GM12878 (cell line): Measurements from ENCODE around the gene UBE2G2. TPM values are rescaled to one million over a fixed set of nuclear protein-coding genes. Genes with fewer than 3 reads are reported as not detected.

Experiments
- BHLHE40 ChIP-seq, 2 experiments: fragments of 450-650 bp in 1 of 2; IDR thresholded peaks; 2 replicates each; pipeline ENCODE4 v1.6.1; 2011 to 2017; ENCODE audit warnings: low read depth in 2 of 2, borderline replicate concordance in 1 of 2, improper control_type of control experiment in 1 of 2, low read length in 1 of 2, mild to moderate bottlenecking in 1 of 2
- BRCA1 ChIP-seq: IDR thresholded peaks from 2 replicates; pipeline ENCODE4 v1.6.1; 2011; ENCODE audit warnings: low read depth, low read length, improper control_type of control experiment
- KDM1A ChIP-seq: fragments of 200-600 bp; sonication (generic); IDR thresholded peaks from 2 replicates; pipeline ENCODE4 v1.6.1; 2016; ENCODE audit warnings: borderline replicate concordance
- MTA2 ChIP-seq: fragments of 450-650 bp; IDR thresholded peaks from 2 replicates; pipeline ENCODE4 v1.6.1; 2016; ENCODE audit warnings: low read depth, mild to moderate bottlenecking, moderate library complexity
- PAX5 ChIP-seq: IDR thresholded peaks from 2 replicates; pipeline ENCODE4 v1.6.1; 2011; ENCODE audit warnings: low read depth, low read length, borderline replicate concordance
- PML ChIP-seq: IDR thresholded peaks from 2 replicates; pipeline ENCODE4 v1.6.1; 2012; ENCODE audit warnings: low read length, inconsistent platforms
- RBBP5 ChIP-seq: fragments of 200-600 bp; sonication (generic); conservative IDR thresholded peaks from 2 replicates; pipeline ENCODE4 v1.6.1; 2016
- SREBF2 ChIP-seq: IDR thresholded peaks from 2 replicates; pipeline ENCODE4 v1.6.1; 2012; ENCODE audit warnings: mild to moderate bottlenecking, low read length
- SUPT20H ChIP-seq: IDR thresholded peaks from 2 replicates; pipeline ENCODE4 v1.6.1; 2011; ENCODE audit warnings: low read depth, mild to moderate bottlenecking, low read length, moderate library complexity, borderline replicate concordance; ENCODE audit not compliant: control insufficient read depth
- SUZ12 ChIP-seq: fragments of 200-600 bp; sonication (generic); IDR thresholded peaks from one replicate; pipeline ENCODE4 v1.6.1; 2018; ENCODE audit warnings: antibody characterized with exemption, mild to moderate bottlenecking; ENCODE audit not compliant: unreplicated experiment
- TCF12 ChIP-seq: IDR thresholded peaks from 2 replicates; pipeline ENCODE4 v1.6.1; 2011; ENCODE audit warnings: low read depth, mild to moderate bottlenecking, low read length
- YY1 ChIP-seq: IDR thresholded peaks from 2 replicates; pipeline ENCODE4 v1.6.1; 2011; ENCODE audit warnings: low read depth, mild to moderate bottlenecking, low read length
- ZNF24 ChIP-seq: fragments of 450-650 bp; IDR thresholded peaks from 2 replicates; pipeline ENCODE4 v1.6.1; 2017; ENCODE audit warnings: antibody characterized with exemption, mild to moderate bottlenecking
- polyA plus RNA-seq, 11 experiments: library from polyadenylated mRNA; depleted of rRNA in 4 of 11; unstranded in 6 of 11; stranded (reverse) in 5 of 11; fragments of >200 nt; fragmentation: Nextera tagmentation in 4 of 11; fragmentation: Illumina TruSeq in 1 of 11; extraction: Ambion mirVana in 4 of 11; extraction: Trizol in 1 of 11; gene quantifications; 1 replicate in 1 of 11; 2 replicates in 10 of 11; pipeline versions ENCODE4 v1.2.1 to v1.2.3, GENCODE V29; 2011 to 2016; ENCODE audit warnings: inconsistent platforms in 2 of 11, missing spikeins in 2 of 11, low read depth in 1 of 11
- total RNA-seq, 4 experiments: library from RNA; depleted of rRNA in 3 of 4; stranded (reverse); fragments of >200 nt in 3 of 4; fragmentation: Illumina TruSeq in 1 of 4; extraction: Trizol in 1 of 4; gene quantifications; 2 replicates each; pipeline versions ENCODE4 v1.2.1 to v1.2.3, GENCODE V29; 2013 to 2021
- TF ChIP-seq, protein P1 (sequence below): fragments of 450-650 bp; conservative IDR thresholded peaks from 2 replicates; pipeline ENCODE4 v1.6.1; 2017; ENCODE audit warnings: mild to moderate bottlenecking, moderate library complexity
- TF ChIP-seq, protein P2 (sequence below): fragments of 450-650 bp; formaldehyde crosslinking; IDR thresholded peaks from 2 replicates; pipeline ENCODE4 v1.5.0; 2022; ENCODE audit warnings: mild to moderate bottlenecking, missing genetic modification characterization
- TF ChIP-seq, protein P3 (sequence below): fragments of 450-650 bp; formaldehyde crosslinking; IDR thresholded peaks from 2 replicates; pipeline ENCODE4 v1.4.0; 2020; ENCODE audit warnings: mild to moderate bottlenecking, moderate library complexity
- TF ChIP-seq, protein P4 (sequence below): fragments of 450-650 bp; IDR thresholded peaks from 2 replicates; pipeline ENCODE4 v1.6.1; 2017; ENCODE audit warnings: mild to moderate bottlenecking, low read depth, inconsistent platforms; ENCODE audit not compliant: poor library complexity, severe bottlenecking

UBE2G2 gene
- total and polyA plus RNA-seq, 10 of the 15 experiments (the other 5 are each of a cell fraction or from before 2014, with no cell fraction given) = 27.0 to 139 (median 75.9) TPM

DNA sequence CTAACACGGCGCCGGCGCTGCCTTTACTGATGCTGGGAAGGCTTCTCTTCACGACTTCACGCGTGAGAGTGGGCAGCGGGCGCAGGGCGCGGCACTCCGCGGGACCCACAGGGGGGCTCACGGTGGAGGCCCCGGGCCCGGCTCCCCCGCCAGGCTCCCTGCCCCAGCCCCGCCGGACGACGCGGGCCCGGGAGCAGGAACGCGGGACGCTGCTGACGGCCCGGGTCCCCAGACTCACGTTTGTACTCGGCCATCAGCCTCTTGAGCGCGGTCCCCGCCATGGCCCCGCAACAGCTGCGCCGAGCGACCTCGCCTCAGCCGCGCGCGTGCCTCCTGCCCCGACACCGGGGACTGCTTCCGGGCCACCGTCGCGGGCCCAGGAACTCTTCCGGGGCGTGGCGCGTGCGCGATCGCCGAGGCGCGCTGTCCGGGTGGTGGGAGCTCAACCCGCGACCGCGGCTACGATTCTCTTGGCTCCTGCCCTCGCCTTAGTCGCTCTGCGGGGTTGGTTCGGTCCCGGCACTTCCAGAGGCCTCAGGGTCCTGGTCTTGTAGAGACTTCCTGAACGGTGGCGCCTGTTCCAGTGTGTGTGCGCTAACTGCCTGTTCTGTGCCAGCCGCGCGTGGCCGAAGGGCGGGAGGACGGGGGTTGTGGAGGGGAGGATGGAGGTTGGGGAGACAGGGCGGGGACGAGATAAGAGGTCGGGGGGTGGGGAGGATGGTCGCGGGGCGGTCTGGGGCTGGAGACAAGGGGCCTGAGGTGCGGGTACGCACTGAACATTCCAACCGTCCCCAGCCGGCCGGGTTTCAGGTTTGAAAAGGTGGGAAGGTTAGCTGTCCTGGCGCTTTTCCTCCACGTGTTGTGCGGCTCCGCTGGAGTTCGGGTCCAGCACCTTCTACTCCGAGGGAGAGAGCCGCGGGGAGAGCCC lies at the start of gene UBE2G2 (continued):
- TF ChIP-seq, protein P1, sequence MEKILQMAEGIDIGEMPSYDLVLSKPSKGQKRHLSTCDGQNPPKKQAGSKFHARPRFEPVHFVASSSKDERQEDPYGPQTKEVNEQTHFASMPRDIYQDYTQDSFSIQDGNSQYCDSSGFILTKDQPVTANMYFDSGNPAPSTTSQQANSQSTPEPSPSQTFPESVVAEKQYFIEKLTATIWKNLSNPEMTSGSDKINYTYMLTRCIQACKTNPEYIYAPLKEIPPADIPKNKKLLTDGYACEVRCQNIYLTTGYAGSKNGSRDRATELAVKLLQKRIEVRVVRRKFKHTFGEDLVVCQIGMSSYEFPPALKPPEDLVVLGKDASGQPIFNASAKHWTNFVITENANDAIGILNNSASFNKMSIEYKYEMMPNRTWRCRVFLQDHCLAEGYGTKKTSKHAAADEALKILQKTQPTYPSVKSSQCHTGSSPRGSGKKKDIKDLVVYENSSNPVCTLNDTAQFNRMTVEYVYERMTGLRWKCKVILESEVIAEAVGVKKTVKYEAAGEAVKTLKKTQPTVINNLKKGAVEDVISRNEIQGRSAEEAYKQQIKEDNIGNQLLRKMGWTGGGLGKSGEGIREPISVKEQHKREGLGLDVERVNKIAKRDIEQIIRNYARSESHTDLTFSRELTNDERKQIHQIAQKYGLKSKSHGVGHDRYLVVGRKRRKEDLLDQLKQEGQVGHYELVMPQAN = peak; percentile 97
- TF ChIP-seq, protein P2, sequence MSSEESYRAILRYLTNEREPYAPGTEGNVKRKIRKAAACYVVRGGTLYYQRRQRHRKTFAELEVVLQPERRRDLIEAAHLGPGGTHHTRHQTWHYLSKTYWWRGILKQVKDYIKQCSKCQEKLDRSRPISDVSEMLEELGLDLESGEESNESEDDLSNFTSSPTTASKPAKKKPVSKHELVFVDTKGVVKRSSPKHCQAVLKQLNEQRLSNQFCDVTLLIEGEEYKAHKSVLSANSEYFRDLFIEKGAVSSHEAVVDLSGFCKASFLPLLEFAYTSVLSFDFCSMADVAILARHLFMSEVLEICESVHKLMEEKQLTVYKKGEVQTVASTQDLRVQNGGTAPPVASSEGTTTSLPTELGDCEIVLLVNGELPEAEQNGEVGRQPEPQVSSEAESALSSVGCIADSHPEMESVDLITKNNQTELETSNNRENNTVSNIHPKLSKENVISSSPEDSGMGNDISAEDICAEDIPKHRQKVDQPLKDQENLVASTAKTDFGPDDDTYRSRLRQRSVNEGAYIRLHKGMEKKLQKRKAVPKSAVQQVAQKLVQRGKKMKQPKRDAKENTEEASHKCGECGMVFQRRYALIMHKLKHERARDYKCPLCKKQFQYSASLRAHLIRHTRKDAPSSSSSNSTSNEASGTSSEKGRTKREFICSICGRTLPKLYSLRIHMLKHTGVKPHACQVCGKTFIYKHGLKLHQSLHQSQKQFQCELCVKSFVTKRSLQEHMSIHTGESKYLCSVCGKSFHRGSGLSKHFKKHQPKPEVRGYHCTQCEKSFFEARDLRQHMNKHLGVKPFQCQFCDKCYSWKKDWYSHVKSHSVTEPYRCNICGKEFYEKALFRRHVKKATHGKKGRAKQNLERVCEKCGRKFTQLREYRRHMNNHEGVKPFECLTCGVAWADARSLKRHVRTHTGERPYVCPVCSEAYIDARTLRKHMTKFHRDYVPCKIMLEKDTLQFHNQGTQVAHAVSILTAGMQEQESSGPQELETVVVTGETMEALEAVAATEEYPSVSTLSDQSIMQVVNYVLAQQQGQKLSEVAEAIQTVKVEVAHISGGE (CRISPR knock-in tag) = 0 out of 2 replicates have a peak, but pooled peaks have one; percentile 48
- TF ChIP-seq PAX5 (peak; percentile 45; the same call in 1 of the 2 replicates), BRCA1 (no peak), MTA2 (peak; percentile 31; the same call in 1 of the 2 replicates), BHLHE40 (IDR thresholded peaks at IDR 0.05; ENCODE audit: borderline replicate concordance in 1 of 2, low read depth in 2 of 2, low read length in 1 of 2) (peak; percentile 77 to 93; a peak in 3 of 4 replicates), TCF12 (0 out of 2 replicates have a peak, but pooled peaks have one; percentile 46), YY1 (peak; percentile 78; the same call in 1 of the 2 replicates), ZNF24 (no peak; the same call in 1 of the 2 replicates), RBBP5 (no peak), KDM1A (no peak), SUPT20H (no peak), PML (peak; percentile 66; the same call in 1 of the 2 replicates), SREBF2 (peak; percentile 50; the same call in 1 of the 2 replicates), SUZ12 (no peak)
- TF ChIP-seq, protein P3, sequence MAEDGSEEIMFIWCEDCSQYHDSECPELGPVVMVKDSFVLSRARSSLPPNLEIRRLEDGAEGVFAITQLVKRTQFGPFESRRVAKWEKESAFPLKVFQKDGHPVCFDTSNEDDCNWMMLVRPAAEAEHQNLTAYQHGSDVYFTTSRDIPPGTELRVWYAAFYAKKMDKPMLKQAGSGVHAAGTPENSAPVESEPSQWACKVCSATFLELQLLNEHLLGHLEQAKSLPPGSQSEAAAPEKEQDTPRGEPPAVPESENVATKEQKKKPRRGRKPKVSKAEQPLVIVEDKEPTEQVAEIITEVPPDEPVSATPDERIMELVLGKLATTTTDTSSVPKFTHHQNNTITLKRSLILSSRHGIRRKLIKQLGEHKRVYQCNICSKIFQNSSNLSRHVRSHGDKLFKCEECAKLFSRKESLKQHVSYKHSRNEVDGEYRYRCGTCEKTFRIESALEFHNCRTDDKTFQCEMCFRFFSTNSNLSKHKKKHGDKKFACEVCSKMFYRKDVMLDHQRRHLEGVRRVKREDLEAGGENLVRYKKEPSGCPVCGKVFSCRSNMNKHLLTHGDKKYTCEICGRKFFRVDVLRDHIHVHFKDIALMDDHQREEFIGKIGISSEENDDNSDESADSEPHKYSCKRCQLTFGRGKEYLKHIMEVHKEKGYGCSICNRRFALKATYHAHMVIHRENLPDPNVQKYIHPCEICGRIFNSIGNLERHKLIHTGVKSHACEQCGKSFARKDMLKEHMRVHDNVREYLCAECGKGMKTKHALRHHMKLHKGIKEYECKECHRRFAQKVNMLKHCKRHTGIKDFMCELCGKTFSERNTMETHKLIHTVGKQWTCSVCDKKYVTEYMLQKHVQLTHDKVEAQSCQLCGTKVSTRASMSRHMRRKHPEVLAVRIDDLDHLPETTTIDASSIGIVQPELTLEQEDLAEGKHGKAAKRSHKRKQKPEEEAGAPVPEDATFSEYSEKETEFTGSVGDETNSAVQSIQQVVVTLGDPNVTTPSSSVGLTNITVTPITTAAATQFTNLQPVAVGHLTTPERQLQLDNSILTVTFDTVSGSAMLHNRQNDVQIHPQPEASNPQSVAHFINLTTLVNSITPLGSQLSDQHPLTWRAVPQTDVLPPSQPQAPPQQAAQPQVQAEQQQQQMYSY (CRISPR knock-in tag) = no peak
- TF ChIP-seq, protein P4, sequence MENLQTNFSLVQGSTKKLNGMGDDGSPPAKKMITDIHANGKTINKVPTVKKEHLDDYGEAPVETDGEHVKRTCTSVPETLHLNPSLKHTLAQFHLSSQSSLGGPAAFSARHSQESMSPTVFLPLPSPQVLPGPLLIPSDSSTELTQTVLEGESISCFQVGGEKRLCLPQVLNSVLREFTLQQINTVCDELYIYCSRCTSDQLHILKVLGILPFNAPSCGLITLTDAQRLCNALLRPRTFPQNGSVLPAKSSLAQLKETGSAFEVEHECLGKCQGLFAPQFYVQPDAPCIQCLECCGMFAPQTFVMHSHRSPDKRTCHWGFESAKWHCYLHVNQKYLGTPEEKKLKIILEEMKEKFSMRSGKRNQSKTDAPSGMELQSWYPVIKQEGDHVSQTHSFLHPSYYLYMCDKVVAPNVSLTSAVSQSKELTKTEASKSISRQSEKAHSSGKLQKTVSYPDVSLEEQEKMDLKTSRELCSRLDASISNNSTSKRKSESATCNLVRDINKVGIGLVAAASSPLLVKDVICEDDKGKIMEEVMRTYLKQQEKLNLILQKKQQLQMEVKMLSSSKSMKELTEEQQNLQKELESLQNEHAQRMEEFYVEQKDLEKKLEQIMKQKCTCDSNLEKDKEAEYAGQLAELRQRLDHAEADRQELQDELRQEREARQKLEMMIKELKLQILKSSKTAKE = no peak
